Mesangial cell (primary cell): ENCODE results near the gene WDR33. TPM values are rescaled to one million over a fixed set of nuclear protein-coding genes. Genes with fewer than 3 reads are reported as not detected.

Experiments used
- total RNA-seq: library from RNA; depleted of rRNA; stranded (reverse); fragments of >200 nt; gene quantifications from 2 replicates; pipeline ENCODE4 v1.2.3, GENCODE V29; 2015

Gene WDR33
- 14.5 and 14.6 TPM in 2 replicates for total RNA-seq

DNA sequence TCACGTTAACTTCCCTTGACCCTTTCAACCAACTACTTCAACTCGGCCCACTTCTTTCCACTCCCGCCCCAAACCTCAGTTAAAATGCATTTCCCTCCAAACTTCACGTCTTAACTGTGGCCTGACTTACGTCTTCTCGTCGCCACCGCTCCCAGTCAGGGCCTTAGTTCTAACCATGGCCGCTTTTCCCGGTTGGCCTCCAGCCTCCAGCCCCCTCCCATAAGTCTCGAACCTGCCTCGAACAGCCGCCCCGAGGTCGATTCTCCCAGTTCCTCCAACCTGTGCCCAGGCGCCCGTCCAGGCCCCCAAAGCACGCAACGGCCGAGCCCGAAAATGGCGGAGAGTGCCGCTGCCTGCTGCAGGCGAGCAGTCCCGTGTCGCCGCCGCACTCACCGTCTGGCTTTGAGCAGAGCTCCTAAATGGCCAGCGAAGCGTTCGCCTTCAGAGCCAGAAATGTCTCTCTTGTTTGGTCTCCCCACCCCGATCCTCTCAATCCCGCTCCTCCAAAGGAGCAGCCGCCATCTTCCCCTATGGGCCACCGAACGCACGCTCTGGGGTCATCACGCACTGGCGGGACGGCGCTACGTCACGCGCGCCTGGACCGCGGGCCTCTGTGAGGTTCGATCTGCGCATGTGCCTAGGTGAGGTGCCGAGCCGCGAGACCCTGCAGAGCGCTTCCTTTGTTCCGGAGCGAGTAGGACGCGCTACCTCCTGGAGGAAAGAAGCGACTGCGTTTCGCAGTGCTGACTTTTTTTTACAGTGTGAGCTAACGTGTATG is at the start of gene WDR33:
TSS of gene WDR33 (minus strand) at position 553 of the 778 bp plus-strand sequence. CDS start 40,190 bp downstream, outside the sequence.

DNA sequence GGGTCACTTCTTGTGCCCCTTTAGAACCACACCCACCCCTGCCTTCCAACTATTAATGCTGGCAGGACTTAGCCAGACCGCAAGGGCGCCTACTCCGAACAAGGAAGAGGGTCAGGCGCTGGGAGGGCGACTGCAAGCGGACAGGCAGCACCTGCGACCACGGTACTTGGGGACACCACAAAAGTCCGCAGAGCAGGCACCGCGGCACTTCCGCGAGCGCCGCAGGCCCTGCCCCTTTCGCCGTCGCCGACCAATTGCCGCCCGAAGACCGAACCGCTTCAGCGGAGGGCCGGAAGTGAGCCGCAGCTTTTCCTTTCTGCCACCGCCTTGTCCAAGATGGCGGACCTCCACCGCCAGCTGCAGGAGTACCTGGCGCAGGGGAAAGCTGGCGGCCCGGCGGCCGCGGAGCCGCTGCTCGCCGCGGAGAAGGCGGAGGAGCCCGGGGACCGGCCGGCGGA is 109.7 kb downstream of the WDR33 start, which contains the start of gene SFT2D3:
TSS of gene SFT2D3 (plus strand) at position 305 of the 458 bp plus-strand sequence. CDS start at position 337, 32 bp downstream.

DNA sequence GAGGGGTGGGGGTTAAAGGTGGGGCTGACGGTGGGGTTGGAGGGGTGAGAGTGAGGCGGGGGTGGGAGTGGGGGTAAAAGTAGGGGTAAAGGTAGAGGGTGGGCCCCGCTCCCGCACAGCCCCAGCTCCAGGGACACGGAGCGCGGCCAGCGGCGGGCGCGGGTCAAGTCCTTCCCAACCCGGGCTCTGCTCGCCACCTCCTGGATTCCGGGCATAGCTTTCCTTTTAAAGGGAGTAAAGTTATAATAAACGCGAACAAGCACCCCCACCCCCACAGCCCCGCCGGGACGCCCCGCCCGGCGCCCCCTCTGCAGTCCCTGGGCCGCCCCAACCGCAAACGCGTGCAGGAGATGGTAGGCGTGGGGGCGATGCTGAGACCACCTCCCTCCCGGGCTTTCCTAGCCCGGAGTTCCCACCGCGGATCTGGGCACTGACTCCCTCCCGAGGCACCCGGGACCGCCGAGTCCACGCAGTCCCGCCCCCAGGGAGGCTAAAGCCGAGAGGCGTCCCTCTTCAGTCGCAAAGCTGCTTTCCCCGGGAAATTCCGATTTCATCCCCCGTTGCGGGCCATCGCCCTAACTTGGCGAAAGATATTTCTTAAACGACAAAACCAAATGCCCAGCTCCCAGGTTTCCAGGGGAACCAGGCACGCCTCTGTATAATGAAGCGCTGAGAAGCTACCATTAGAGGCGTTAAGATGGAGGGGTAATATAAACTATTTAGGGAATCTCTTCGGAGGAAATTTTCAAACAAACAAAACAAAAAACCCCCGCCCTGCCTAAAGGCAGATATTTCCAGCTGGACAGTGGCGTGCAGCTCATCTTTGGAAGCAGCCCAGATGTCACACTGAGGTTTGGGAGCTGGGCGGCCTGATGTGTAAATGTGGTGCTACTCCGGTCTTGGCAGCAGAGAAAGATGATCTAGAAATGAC is 135.4 kb downstream of the WDR33 start, which contains the start of gene LIMS2:
TSS of gene LIMS2 (minus strand) at position 200 of the 931 bp plus-strand sequence. CDS start 506 bp downstream, outside the sequence.

Other genes with a start within 250 kb of the WDR33 start
- not detected in 2 replicates for gene GPR17, start 165.0 kb downstream of the WDR33 start, total RNA-seq
- 4.6 and 13.1 TPM in 2 replicates for gene LIMS2, start 135.6 kb downstream of the WDR33 start, total RNA-seq
- gene SFT2D3, start 109.7 kb downstream of the WDR33 start, total RNA-seq: 5.4 and 8.5 TPM in 2 replicates
- 12.2 and 21.3 TPM in 2 replicates for gene POLR2D, start 47.0 kb upstream of the WDR33 start, total RNA-seq
- gene AMMECR1L, start 74.8 kb upstream of the WDR33 start, total RNA-seq: 11.1 and 15.3 TPM in 2 replicates
- 11.2 and 18.1 TPM in 2 replicates for gene SAP130, start 216.9 kb upstream of the WDR33 start, total RNA-seq